ENCODE data around the gene BCAR3.
"Not testable (repeated sequence)": the region's sequence is repeated elsewhere in the genome, so short reads cannot be mapped to it uniquely, and the experiment has no call there.

BCAR3 gene

DNA sequence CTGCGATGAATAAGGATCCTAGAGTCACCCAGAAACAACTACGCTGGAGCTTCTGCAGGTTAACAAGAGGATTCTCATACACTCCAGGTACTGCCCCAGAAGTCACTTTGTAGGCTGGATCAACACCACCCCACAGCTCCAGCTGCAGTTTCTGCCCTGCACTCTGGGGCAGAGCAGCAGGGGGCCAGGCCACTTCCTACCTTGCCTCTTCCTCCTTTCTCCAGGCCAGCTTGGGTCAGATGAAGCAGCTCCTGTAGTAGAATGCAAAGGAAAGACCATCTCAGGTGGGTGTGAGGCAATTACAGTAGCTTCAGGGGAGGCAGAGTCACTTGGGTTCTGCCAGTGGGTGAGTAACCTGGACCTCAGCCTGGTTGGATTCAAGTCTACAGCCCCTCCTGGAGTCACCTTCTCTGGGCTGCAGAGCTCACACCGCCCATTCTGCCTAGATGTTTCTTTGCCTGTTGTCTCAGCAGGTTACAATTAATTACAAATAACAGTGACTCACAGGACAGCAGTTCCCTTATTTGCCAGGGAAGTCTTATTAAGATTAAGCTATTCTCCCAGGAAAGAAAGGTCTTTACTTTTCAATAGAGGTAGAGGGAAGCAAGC, 24.4 kb upstream of the BCAR3 start:
- no peak for DNase-seq

DNA sequence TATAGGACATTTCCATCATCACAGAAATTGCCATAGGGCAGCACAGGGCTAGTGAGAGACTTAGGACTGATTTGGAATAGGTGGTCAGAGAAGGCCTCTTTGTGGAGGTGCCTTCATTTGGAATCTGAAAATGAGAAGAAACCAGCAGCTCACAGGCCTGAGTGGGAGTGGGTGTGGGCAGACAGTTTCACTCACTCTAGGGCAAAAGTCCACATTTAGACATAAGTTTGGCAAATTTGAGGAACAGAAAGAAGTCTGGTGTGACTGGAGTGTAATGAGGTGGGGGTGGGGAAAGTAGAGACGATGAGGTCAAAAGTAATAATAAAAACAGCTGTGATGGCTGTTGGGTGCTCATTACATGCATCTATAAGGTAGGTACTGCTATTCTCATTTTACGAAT, 22.4 kb upstream of the BCAR3 start:
- no peak for DNase-seq

DNA sequence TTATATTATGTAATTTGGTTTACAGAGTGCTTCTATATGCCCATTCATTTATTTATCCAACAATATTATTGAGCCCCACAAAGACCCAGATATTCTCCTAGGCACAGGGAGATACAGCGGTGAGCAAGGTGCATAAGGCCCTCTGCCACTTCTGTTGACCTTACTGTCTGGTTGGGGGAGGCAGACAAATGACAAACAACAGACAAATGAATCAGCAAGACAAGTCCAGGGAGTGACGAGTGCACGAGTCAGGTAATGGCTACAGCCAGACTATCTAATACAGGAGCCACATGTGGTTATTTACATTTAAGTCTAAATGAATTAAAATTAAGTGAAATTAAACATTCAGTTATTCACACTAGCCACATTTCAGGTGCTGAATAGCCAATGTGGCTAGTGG, 22.0 kb upstream of the BCAR3 start:
- DNase-seq: no peak

DNA sequence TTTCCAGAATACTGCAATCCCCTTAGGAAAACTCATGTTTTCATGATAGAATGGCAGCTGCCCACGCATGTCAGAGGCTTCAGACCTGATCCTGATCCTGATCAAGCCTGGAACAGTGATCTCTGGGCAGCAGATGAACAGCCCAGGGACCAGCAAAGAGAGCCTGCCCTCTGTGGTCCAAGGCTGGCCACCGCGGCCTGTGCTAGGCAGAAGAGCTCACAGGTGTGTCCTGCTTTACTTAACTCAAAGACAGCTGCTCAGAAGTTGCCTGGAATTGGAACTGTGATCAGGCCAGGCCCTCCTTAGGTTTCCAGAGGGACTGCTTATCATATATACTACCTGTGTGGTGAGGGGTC, 21.2 kb upstream of the BCAR3 start:
- DNase-seq: no peak

DNA sequence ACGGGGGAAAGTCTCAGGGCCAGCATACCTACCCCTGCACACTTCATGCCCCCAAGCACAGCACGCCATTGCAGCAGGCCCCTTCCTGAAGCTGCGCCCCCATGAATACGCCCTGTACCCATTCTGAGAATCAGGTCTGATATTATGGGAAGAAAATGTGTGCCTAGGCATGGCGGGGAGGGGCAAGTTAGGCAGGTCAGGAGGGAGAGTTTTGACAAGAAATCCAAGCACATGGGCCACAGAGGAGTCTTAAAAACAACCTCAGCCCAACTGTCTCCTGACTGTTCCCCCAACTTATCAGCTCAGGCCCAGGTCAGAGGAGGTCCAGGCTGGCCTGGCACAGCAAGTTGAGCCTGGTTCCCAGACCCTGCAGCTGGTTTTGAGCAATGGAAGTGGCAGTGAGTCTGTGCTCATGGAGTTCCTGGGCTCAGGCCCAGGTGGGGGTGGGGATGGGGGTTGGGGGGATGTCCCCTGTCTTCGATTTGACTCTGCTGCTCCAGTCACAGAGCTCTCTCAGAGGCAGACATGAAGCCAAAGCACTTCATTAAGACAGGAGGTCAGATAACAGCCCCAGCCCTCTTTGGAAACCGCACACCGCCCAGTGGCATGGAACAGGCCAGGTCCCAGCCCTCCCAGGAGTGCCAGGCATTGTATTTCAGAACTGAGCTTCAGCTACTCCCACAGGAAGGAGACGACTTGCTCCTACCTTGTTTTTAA, 20.6 kb upstream of the BCAR3 start:
- no peak for DNase-seq

DNA sequence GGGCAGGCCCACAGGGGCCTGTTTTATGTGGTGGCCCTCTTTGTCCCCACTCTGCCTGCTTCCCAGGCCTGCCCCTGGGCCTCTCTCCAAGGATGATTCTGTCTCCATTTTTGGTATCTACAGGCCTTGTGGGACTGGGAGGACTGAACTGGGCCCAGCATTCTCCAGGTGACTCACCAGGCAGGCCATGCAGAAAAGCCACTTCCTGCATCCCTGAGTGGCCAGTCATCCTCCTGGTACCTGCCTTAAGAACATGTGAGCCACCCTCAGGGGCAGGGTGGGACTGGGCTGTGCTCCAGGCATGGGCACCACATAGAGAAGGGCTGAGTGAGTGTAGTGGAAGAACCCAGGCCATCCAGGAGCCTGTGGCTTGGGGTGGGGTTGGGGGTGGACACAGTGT, 20.0 kb upstream of the BCAR3 start:
- peak; percentile 91 for DNase-seq

DNA sequence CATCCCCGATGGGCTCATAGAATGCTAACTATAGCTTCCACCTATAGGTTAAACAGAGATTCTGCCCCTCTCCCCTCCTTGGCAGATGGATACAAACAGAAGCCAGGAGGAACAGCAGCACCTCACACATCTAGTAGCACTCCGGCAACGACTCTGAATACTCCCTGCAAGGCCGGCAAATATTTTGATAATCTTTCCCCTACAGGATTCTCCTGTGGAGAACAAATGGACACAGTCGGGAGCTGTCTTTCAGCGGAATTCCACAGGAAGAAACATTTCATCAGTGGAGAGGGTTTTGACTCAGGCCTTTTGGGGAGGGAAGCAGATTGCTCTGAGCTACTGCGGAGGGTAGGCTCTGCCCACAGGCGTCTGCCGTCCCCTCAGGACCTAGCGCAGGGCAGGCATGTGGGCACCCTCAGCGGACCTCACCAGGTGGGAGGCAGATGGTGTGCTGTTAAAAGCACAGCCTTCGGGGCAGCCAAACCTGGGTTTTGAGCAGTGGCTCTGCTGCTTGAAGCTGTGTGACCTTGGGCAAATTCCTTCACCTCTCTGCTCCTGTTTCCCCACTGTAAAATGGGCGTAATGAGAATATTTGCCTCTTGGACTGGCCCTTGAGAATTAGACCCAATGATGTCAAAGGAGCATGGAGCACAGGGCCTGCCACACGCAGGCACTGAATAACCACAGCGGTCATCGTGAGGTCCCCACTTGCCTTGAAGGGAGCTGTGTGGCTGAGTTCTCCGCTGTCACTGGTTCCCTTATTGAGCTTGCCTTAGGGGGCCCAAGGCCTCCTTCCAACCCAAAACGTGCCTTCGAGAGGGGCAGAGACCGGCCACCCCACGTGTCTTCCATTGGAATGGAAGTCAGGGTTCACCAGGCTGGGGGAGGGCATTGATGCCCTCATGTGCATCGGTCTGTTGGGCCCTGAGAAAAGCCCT, 19.2 kb upstream of the BCAR3 start:
- DNase-seq: no peak

DNA sequence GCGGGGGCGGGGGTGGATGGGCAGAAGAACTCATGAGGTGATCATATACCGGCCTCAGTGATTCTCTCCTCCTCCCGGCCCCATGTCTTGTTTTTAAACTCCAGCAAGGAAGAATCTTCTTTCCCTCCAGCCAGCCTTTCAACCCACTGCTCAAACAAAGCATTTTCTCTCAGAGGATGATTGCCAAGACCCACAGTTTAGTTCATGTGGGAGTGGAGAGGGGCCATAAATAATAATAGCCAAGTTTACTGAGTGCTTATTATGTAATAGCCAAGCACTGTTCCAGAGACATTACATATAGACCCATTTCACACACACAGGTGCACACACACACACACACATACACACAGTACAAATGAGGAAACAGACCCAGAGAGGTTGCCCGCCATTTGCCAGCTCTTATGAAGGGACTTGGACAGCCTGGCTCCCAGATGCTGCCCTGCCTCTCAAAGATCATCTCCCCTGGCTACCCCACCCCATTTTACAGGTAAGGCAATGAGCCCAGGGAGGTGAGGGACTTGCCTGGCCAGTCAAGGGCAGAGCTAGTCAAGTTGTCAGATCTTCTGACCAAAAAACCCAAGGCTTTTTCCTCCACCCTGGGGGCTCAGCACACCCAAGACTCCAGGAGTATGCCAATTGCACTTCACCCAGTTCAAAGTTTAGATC, 18.0 kb upstream of the BCAR3 start:
- no peak for DNase-seq

DNA sequence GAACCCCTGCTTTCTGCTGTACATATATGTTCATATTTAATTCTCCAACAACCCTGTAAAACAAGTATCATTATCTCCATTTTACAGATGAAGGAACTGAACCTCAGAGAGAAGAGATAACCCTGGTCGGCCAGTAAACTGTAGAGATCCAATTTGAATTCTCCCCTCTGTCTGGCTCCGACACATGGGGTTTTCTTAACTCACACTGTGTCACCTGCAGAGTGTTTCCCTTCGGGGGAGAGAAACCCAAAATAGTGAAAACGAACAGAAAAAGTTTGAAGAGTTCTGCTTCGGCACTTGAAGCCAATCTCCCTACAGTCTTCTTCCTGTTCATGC, 17.4 kb upstream of the BCAR3 start:
- DNase-seq: no peak

DNA sequence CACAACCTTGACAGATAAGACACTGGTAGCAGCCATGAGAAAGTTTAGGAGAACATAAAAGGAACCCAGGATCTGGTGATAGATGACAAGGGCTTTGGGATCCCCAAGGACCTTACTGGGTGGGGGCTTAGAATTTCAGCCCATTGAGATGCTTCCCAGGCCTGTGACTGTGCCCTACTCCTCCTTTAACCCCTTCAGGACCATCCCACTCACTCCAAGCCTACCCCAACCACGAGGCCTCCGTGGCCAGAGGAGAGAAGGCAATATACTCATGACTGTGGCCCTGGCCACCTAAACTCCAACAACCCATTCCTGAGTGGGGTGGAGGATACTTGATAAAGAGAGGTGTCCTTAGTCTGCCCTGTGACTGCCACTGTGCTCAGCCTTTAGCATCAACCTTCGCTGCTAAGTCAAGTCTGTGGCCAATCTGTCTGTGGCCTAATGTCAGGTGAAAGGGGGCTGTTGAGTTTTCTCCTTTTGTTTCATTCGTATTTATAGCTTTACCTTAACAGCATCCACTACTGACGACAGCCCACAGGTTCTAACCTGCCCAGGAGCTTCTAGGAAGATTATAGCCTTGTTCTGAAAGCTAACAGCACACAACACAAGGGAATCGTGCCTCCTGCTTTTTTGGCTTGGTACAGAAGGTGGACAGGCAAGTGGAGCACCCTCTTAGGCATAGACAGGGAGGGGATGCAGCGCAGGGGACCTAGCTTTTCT, 16.9 kb upstream of the BCAR3 start:
- no peak for DNase-seq

DNA sequence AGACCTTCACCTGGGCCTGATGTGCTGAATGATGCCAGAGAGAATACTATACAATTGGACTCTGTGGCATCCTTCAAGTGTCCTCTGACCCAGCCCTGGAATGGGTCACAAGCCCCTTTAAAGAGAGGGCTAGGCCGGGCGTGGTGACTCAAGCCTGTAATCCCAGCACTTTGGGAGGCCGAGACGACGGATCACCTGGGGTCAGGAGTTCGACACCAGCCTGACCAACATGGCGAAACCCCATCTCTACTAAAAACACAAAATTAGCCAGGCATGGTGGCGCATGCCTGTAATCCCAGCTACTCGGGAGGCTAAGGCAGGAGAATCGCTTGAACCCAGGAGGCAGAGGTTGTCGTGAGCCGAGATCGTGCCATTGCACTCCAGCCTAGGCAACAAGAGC, 15.9 kb upstream of the BCAR3 start:
- not testable (repeated sequence) for DNase-seq

DNA sequence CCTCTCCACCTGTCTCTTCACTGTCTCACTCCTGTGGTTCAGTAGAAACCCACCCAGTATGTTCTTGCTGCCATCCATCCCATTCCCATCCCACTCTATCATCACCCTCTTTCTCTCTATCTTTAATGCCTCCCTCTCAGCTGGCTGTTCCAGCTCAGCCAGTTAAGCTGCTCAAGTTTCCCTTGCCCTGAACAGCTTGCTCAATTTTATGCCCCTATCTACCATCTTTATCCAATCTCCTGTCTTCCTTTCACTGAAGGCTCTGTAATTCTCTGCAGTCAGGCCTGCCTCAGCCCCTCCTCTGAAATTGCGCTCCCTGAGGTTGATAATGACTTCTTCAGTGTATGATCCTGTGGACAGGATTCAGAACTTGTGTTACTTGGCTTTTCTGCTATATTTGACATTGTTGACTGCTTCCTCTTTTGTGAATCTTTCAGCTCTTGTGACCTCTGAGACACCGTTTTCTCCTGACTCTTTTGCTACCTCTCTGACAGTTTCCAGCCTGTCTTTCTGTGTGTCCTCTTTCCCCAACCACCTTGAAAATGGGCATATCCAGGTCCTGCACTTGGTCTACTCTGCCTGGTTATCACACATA, 13.9 kb upstream of the BCAR3 start:
- DNase-seq: no peak

DNA sequence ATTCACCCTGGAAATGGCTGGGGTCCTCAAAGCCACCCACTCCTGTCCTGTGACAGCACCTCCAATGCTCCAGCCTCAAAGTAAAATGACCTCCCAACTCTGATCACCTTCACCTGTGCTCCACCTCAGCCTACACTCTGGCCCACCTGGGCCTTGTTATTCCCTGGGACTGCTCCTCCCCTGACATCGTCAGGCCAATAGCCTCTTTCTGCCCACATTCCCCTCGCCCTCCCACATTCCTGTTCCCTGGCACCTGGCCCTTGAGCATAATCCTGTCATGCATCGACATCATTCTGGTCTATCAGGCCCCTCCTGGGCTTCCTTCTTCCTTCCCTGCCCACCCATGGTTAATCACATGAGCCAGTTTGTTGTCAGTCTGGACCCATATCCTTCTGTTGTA, 13.2 kb upstream of the BCAR3 start:
- DNase-seq: no peak

DNA sequence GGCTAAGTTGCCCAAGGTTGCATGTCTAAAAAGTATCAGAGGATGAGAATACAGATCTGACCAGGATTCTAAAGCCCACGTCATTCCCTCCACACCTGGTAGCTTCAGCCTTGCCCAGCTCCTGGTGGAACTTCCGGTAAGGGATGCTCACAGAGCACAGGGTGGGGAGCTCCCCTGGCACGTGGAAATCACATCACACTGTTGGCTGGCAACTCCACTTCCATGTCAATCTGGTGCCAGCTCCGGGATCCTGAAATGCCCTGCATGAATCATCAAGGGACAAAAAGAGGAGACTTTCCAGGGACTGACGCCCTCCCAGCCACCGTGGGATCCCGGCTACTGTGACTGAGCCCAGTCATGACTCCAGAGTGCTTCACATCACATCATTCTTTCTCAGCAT, 12.4 kb upstream of the BCAR3 start:
- no peak for DNase-seq

DNA sequence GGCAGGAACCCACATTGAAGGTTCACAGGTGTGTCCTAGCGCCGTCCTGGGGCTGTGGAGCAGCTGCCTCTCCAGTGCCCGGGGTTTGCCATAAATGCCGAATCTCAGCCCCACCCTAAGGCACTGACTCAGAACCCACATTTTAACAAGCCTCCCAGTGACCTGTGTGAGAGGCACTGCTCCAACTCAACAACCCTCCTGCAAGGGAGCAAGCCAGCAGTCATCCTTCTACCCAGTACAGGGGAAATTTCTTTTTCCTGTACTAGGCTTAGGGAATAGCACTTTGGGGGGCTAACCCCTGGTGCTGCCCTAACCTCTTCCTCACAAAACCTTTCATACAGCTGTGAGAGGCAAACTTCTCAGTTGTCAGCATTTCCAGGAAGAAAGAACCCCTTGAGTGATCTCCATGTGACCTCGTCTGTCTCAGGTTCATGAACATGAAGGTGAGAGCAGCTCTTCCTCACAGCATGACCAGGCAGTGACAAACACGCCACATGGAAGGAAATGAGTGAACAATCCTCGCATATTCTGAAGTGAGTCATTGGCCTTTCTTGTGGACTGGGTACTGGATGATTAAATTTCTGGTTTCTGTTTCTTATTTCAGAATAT, 11.4 kb upstream of the BCAR3 start:
- peak; percentile 54 for DNase-seq

DNA sequence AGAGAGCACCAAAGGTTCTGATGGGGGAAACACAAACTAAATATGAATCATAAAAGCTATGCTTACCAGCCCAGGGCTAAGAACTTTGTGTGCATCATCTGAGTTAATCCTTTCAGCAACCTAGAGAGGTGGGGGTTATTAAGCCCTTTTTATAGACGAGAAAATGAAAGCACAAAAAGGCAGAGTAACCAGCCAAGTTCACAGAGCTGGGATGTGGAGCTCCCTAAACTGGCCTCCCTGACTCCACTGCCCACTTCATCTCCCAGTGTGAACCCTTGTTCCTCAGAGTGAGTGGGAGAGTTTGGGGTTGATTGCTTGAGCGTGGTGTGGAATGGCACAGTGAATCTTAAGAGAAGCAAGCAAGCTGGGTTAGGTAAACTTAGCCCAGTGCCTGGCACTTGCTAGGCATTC, 10.8 kb upstream of the BCAR3 start:
- no peak for DNase-seq

DNA sequence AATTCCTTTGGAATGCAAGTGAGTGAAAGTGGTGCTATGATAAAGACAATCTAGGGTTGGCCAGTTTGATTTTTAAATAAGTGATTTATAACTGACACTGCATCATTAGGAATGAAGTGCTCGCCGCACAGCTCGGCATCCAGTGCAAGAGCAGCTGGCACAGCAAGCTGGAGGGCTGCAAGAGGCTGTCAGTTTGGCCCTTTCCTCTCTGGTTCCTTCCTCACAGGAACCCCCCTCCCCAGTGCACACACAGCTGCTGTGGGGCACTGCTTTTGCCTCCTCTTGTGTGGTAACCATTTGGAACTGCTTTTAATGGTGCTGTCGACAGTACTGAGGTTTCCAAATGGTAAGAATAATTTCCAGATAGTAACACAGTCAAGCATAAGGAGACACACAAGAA, 10.4 kb upstream of the BCAR3 start:
- DNase-seq: no peak

DNA sequence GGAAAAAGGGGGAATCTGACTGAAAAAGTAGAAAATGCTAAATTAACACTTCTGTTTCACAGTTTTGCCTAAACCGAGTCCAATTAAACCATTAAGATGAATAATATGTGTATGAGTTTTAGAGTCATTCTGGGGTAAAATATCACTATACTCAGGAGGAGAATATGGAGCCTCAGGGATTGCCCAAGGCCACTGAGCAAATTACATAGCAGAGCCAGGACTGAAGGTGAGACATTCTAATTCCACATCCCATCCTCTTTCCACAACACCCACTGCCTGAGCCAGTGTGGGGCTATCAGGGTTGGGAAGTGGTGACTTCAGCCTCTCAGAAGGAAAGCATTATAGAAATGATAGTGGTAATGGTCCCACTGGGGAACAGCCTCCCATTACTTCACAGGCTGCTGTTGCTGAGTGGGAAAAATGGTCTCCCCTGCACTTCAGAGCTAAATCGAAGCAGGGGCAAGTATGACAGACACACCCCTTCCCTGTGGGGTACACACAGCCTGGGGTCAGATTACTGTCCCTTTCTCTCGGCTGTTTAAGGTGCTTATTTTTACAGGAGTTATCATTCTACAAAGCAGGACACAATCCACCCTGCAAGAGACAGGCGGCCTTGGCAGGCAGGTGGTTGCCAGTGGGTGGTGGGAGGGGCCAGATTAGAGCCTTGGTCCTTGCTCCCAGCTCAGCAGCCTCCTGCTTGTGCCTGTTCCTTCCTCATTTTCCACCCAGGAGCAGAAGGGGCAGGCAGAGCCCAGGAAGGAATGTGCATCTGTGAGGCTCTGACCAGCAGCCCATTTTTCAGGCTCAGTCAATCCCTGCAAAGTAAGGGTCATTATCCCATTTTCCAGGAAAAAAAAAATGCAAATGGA, 9.5 kb upstream of the BCAR3 start:
- no peak for DNase-seq

DNA sequence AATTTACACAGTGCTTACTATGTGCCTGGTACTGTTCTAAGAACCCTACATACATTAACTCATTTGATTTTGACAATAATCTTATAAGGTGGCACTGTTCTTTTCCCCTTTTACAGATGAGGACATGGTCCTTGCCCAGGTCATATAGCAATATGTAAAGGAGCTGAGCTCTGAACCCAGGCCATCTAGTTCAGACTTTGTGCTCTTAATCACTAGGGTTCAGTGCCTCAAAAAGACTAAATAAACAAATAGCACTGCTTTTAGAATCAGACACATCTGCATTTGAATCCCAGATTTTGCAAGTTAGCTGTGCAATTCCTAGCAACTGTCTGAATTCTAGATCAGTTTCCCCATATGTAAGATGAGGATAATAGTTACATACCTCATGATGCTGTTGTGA, 8.7 kb upstream of the BCAR3 start:
- DNase-seq: no peak

DNA sequence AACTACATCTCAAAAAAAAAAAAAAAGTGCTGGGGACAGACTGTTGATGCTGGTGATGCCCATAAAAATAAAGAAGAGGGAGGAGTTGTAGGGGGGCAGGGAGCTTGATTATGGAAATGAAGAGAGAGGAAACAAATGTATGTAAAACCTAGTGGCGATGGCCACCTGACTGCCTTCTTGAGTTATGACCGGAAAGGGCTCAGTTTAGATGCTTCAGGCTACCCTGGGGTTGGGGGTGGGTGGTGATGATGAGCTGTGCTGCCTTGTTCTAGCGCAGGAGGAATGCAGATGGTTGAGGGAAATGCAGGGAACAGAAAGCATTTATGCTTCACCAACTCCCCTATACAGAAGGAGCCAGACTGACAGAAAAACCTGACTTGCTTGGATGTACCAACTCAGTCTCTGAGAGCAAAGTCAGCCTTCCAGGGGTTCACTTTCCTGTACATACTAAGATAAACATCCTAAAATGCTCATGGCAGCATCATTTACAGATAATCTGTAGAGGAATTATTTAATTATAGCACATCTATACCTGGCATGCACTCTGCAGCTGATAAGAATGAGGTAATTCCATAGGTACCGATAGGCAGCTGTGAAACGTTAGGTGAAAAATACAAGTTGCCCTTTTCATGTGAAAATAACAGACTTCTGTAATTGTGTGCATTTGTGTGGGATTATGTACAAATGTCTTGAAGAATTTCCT, 8.0 kb upstream of the BCAR3 start:
- no peak for DNase-seq
